IMR-90 (cell line): Measurements from ENCODE around the gene FBXO17. TPM values are rescaled to one million over a fixed set of nuclear protein-coding genes. Genes with fewer than 3 reads are reported as not detected.

Source experiments
- ATAC-seq: fragments of 200-7000 bp; cut with Tn5 transposase; 2 replicates; pipeline ENCODE4 v1.9.1; 2020; ENCODE audit warnings: low read depth, mild to moderate bottlenecking, moderate library complexity
- BruUV-seq: library from RNA; stranded (reverse); fragments of 400-500 nt; replicated peaks from 2 replicates; lab custom pipeline; 2021; lab: Mats Ljungman, UMichigan
- CTCF ChIA-PET: fragments of 300-600 bp; formaldehyde crosslinking; extraction: SDS; loops from one replicate; lab custom pipeline; 2021; ENCODE audit warnings: antibody characterized with exemption; lab: Yijun Ruan, JAX
- POLR2A ChIA-PET: fragments of 300-600 bp; sonication (Branson Sonifier 250); formaldehyde crosslinking; loops from one replicate; lab custom pipeline; 2022; ENCODE audit warnings: antibody characterized with exemption; ENCODE audit not compliant: unreplicated experiment; lab: Charles Lee
- DNase-seq: peaks from one replicate; pipeline ENCODE4 v3.0.0; 2013
- H2AFZ ChIP-seq: replicated peaks from 2 replicates; pipeline ENCODE3; 2013; ENCODE audit warnings: low read length, mild to moderate bottlenecking; ENCODE audit not compliant: poor library complexity
- H2AK5ac ChIP-seq: 2 replicates; pipeline ENCODE4 v1.6.1; 2013; ENCODE audit warnings: low read depth, low read length, inconsistent platforms
- H2AK9ac ChIP-seq: replicated peaks from 2 replicates; pipeline ENCODE3; 2013; ENCODE audit warnings: mild to moderate bottlenecking, low read depth, low read length, moderate library complexity; ENCODE audit not compliant: poor library complexity
- H2BK120ac ChIP-seq: 2 replicates; pipeline ENCODE4 v1.6.1; 2013; ENCODE audit warnings: low read depth, low read length, inconsistent platforms
- H2BK15ac ChIP-seq: 3 replicates; pipeline ENCODE4 v1.6.1; 2013; ENCODE audit warnings: low read depth, low read length, inconsistent platforms
- H2BK20ac ChIP-seq: 2 replicates; pipeline ENCODE4 v1.6.1; 2013; ENCODE audit warnings: low read depth, mild to moderate bottlenecking, inconsistent platforms, low read length, moderate library complexity
- H2BK5ac ChIP-seq: 2 replicates; pipeline ENCODE4 v1.6.1; 2013; ENCODE audit warnings: mild to moderate bottlenecking, low read depth, low read length, inconsistent platforms; ENCODE audit not compliant: poor library complexity, severe bottlenecking
- H3K14ac ChIP-seq: replicated peaks from 2 replicates; pipeline ENCODE4 v1.6.1; 2013; ENCODE audit warnings: low read depth, low read length, inconsistent platforms
- H3K18ac ChIP-seq: 2 replicates; pipeline ENCODE4 v1.6.1; 2013; ENCODE audit warnings: low read depth, low read length, control low read depth
- H3K23ac ChIP-seq: 2 replicates; pipeline ENCODE4 v1.6.1; 2013; ENCODE audit warnings: low read depth, low read length, inconsistent platforms
- H3K27ac ChIP-seq: 2 replicates; pipeline ENCODE4 v1.5.1; 2013; ENCODE audit warnings: mild to moderate bottlenecking, control low read depth, low read length; ENCODE audit not compliant: insufficient read depth
- H3K27me3 ChIP-seq: 2 replicates; pipeline ENCODE4 v1.6.1; 2013; ENCODE audit warnings: low read length; ENCODE audit not compliant: control insufficient read depth, insufficient read depth
- H3K36me3 ChIP-seq: 2 replicates; pipeline ENCODE4 v1.6.1; 2013; ENCODE audit warnings: low read length, mixed read lengths; ENCODE audit not compliant: control insufficient read depth, insufficient read depth
- H3K4ac ChIP-seq: 2 replicates; pipeline ENCODE4 v1.6.1; 2013; ENCODE audit warnings: low read depth, low read length, inconsistent platforms
- H3K4me1 ChIP-seq: 2 replicates; pipeline ENCODE4 v1.6.1; 2013; ENCODE audit warnings: low read length, mixed read lengths; ENCODE audit not compliant: control insufficient read depth, insufficient read depth
- H3K4me2 ChIP-seq: 2 replicates; pipeline ENCODE4 v1.6.1; 2013; ENCODE audit warnings: low read depth, mild to moderate bottlenecking, control low read depth, low read length, moderate library complexity
- H3K4me3 ChIP-seq: 2 replicates; pipeline ENCODE4 v1.5.1; 2013; ENCODE audit warnings: low read depth, mild to moderate bottlenecking, control low read depth, low read length, moderate library complexity; ENCODE audit not compliant: insufficient read depth
- H3K56ac ChIP-seq: 2 replicates; pipeline ENCODE4 v1.6.1; 2013; ENCODE audit warnings: low read length, inconsistent platforms; ENCODE audit not compliant: insufficient read depth; ENCODE audit errors: extremely low read depth
- H3K79me1 ChIP-seq, 2 experiments: 2 replicates each; pipeline ENCODE4 v1.6.1; 2013; ENCODE audit warnings: low read length in 2 of 2, inconsistent platforms in 1 of 2, low read depth in 1 of 2
- H3K9ac ChIP-seq: 2 replicates; pipeline ENCODE4 v1.6.1; 2013; ENCODE audit warnings: low read depth, low read length, control low read depth
- H3K9me1 ChIP-seq: 2 replicates; pipeline ENCODE4 v1.6.1; 2013; ENCODE audit warnings: low read length, inconsistent platforms; ENCODE audit not compliant: insufficient read depth
- H3K9me3 ChIP-seq: 2 replicates; pipeline ENCODE4 v1.6.1; 2013; ENCODE audit warnings: low read length; ENCODE audit not compliant: control insufficient read depth, insufficient read depth
- H4K20me1 ChIP-seq: 2 replicates; pipeline ENCODE4 v1.6.1; 2013; ENCODE audit warnings: low read length, inconsistent platforms; ENCODE audit not compliant: insufficient read depth
- H4K5ac ChIP-seq: 2 replicates; pipeline ENCODE4 v1.6.1; 2013; ENCODE audit warnings: mild to moderate bottlenecking, low read depth, low read length, control low read depth
- H4K8ac ChIP-seq, 2 experiments: 2 replicates each; pipeline ENCODE4 v1.6.1; 2013; ENCODE audit warnings: low read depth in 2 of 2, low read length in 2 of 2, control low read depth in 1 of 2, inconsistent platforms in 1 of 2
- H4K91ac ChIP-seq: 2 replicates; pipeline ENCODE4 v1.6.1; 2013; ENCODE audit warnings: low read depth, low read length, inconsistent platforms; ENCODE audit not compliant: insufficient read depth
- BHLHE40 ChIP-seq: fragments of 150-350 bp; IDR thresholded peaks from 2 replicates; pipeline ENCODE4 v1.6.1; 2016; ENCODE audit warnings: mild to moderate bottlenecking, low read depth, low read length
- CHD1 ChIP-seq: IDR thresholded peaks from 2 replicates; pipeline ENCODE4 v1.6.1; 2012; ENCODE audit warnings: low read depth, low read length, improper control_type of control experiment
- CTCF ChIP-seq: conservative IDR thresholded peaks from 2 replicates; pipeline ENCODE4 v1.5.1; 2012; ENCODE audit warnings: mild to moderate bottlenecking, low read depth, low read length, improper control_type of control experiment
- ELK1 ChIP-seq: fragments of 150-350 bp; IDR thresholded peaks from 2 replicates; pipeline ENCODE4 v1.6.1; 2016; ENCODE audit warnings: low read depth, mild to moderate bottlenecking, low read length, moderate library complexity, borderline replicate concordance
- MAFK ChIP-seq: IDR thresholded peaks from 2 replicates; pipeline ENCODE4 v1.6.1; 2012; ENCODE audit warnings: low read depth, low read length, improper control_type of control experiment
- MXI1 ChIP-seq: IDR thresholded peaks from 2 replicates; pipeline ENCODE4 v1.6.1; 2012; ENCODE audit warnings: low read depth, mild to moderate bottlenecking, low read length, moderate library complexity, borderline replicate concordance
- NFE2L2 ChIP-seq: fragments of 150-350 bp; IDR thresholded peaks from 2 replicates; pipeline ENCODE4 v1.6.1; 2016; ENCODE audit warnings: low read depth, mild to moderate bottlenecking, low read length
- POLR2A ChIP-seq: IDR thresholded peaks from 2 replicates; pipeline ENCODE4 v1.6.1; 2012; ENCODE audit warnings: mild to moderate bottlenecking, low read depth, low read length
- RAD21 ChIP-seq: IDR thresholded peaks from 2 replicates; pipeline ENCODE4 v1.6.1; 2012; ENCODE audit warnings: low read length, improper control_type of control experiment
- RCOR1 ChIP-seq: IDR thresholded peaks from 2 replicates; pipeline ENCODE4 v1.6.1; 2012; ENCODE audit warnings: mild to moderate bottlenecking, low read length, improper control_type of control experiment; ENCODE audit not compliant: insufficient replicate concordance
- RFX5 ChIP-seq: IDR thresholded peaks from 2 replicates; pipeline ENCODE4 v1.8.0; 2012; ENCODE audit warnings: low read depth, mild to moderate bottlenecking, low read length, moderate library complexity
- SMC3 ChIP-seq: fragments of 150-350 bp; IDR thresholded peaks from 2 replicates; pipeline ENCODE4 v1.6.1; 2016; ENCODE audit warnings: low read depth, mild to moderate bottlenecking, antibody characterized with exemption, low read length, moderate library complexity
- USF2 ChIP-seq: fragments of 150-350 bp; IDR thresholded peaks from 2 replicates; pipeline ENCODE4 v1.6.1; 2017; ENCODE audit warnings: mild to moderate bottlenecking, antibody characterized with exemption, low read length, low read depth
- WGBS, 2 experiments: methylation state at CpG; one replicate each; pipeline versions ENCODE4 v1.1.5 to v1.1.7; 2013; ENCODE audit warnings: missing lambda C conversion rate in 2 of 2; ENCODE audit not compliant: insufficient read length in 1 of 2; ENCODE audit errors: extremely low coverage in 2 of 2; 5-methylcytosine and 5-hydroxymethylcytosine counted together
- dilution Hi-C: fragments of 300-500 bp; cut with HindIII; formaldehyde crosslinking; loops from one replicate; pipeline ENCODE4 v1.14.3; 2018; ENCODE audit warnings: low sequenced_read_pairs; ENCODE audit not compliant: unreplicated experiment
- in situ Hi-C: fragments of 300-500 bp; cut with MboI; formaldehyde crosslinking; loops from 3 replicates; pipeline ENCODE4 v1.14.3; 2019; ENCODE audit warnings: low sequenced_read_pairs, inconsistent platforms, mixed read lengths
- intact Hi-C: fragments of 100-400 bp; cut with micrococcal nuclease; formaldehyde crosslinking; loops from 2 replicates; pipeline ENCODE4 v1.10.0; 2022
- polyA plus RNA-seq, 3 experiments: library from polyadenylated mRNA; depleted of rRNA; stranded (reverse); fragments of >200 nt; gene quantifications; 2 replicates each; pipeline ENCODE4 v1.2.3, GENCODE V29; 2012; ENCODE audit warnings: low replicate concordance in 1 of 3
- total RNA-seq: library from RNA; depleted of rRNA; stranded (reverse); fragments of >200 nt; gene quantifications from 2 replicates; pipeline ENCODE4 v1.2.3, GENCODE V29; 2012

FBXO17 gene
- total and polyA plus RNA-seq, 2 of the 4 experiments (the other 2 are of a cell fraction): 10.8 to 20.7 TPM

GRCh38 chr19:38917921-38918491 is 57.5 kb downstream of the FBXO17 start:
- Histone ChIP-seq H3K27me3 (no peaks in the 10 kb centered on the region), H3K4ac (no peak overlapping the region), H3K14ac (no peak overlapping the region), H3K9me3 (no peaks in the 10 kb centered on the region), H2BK120ac (no peak overlapping the region), H3K56ac (no peak overlapping the region), H4K91ac (no peak overlapping the region), H3K79me1 (no peaks in the 10 kb centered on the region), H3K9me1 (no peaks in the 10 kb centered on the region), H2AK9ac (peak overlapping the region; percentile 42), H2BK5ac (no peak overlapping the region), H4K20me1 (no peaks in the 10 kb centered on the region; the same call in 1 of the 2 replicates), H3K23ac (no peak overlapping the region), H3K9ac (no peak overlapping the region), H2AK5ac (no peak overlapping the region), H2BK20ac (no peak overlapping the region), H4K5ac (no peak overlapping the region), H3K4me1 (no peaks in the 10 kb centered on the region), H3K36me3 (peaks cover 8% of the 10 kb centered on the region), H3K4me2 (no peak overlapping the region), H3K4me3 (no peak overlapping the region), H3K18ac (no peak overlapping the region), H4K8ac (no peak overlapping the region), H2AFZ (peak overlapping the region; percentile 41), H3K27ac (no peak overlapping the region), H2BK15ac (no peak overlapping the region)
- in situ Hi-C loops: loop anchor here (25.0 kb wide), 1 partner anchor 181 kb away; the partner anchor contains the start of gene CAPN12
- POLR2A ChIA-PET: no interaction called here
- 73% methylated on average over 4 of the region's 13 CpGs; no CpG with 5 or more reads in 1 of the 2 experiments for WGBS, 2 experiments
- TF ChIP-seq SMC3 (no peak), RFX5 (no peak), ELK1 (no peak), RCOR1 (no peak), RAD21 (no peak), MAFK (no peak), BHLHE40 (no peak), NFE2L2 (no peak), CTCF (no peak), CHD1 (no peak), MXI1 (no peak), POLR2A (no peak), USF2 (no peak)
- no TSS peak for BruUV-seq
- dilution Hi-C loops: no loop called here
- DNase-seq (no peak), ATAC-seq (peak; percentile 47; the same call in 1 of the 2 replicates)
- CTCF ChIA-PET: no interaction called here
- intact Hi-C loops: no loop called here
